ENCODE results near the gene CSRNP3.

CSRNP3 gene

GRCh38 chr2:165469417-165469816, at the start of gene CSRNP3:
TSS of gene CSRNP3 (plus strand) at chr2:165469698. CDS start at chr2:165595066, 125,368 bp downstream.
- no peak for DNase-seq (ENCODE audit: extremely low read depth in 1 of 2, low read depth in 1 of 2)

- DNase-seq (ENCODE audit: extremely low read depth in 1 of 2, low read depth in 1 of 2), result no peak
Observed at GRCh38 chr2:165420231-165420630, 49.3 kb upstream of the CSRNP3 start.

GRCh38 chr2:165423081-165423480, 46.4 kb upstream of the CSRNP3 start:
- DNase-seq (ENCODE audit: extremely low read depth in 1 of 2, low read depth in 1 of 2), result no peak

GRCh38 chr2:165425556-165425955, 43.9 kb upstream of the CSRNP3 start:
- no peak for DNase-seq (ENCODE audit: extremely low read depth in 1 of 2, low read depth in 1 of 2)

- no peak for DNase-seq (ENCODE audit: extremely low read depth in 1 of 2, low read depth in 1 of 2)
Observed at GRCh38 chr2:165427686-165428085, 41.8 kb upstream of the CSRNP3 start.

GRCh38 chr2:165428926-165429325, 40.6 kb upstream of the CSRNP3 start:
- DNase-seq (ENCODE audit: extremely low read depth in 1 of 2, low read depth in 1 of 2), result no peak

- DNase-seq (ENCODE audit: extremely low read depth in 1 of 2, low read depth in 1 of 2), result no peak
Observed at GRCh38 chr2:165431014-165431413, 38.5 kb upstream of the CSRNP3 start.

- no peak for DNase-seq (ENCODE audit: extremely low read depth in 1 of 2, low read depth in 1 of 2)
Observed at GRCh38 chr2:165432234-165432966, 37.1 kb upstream of the CSRNP3 start.

GRCh38 chr2:165434865-165435496, 34.5 kb upstream of the CSRNP3 start:
- no peak for DNase-seq (ENCODE audit: extremely low read depth in 1 of 2, low read depth in 1 of 2)

GRCh38 chr2:165435611-165436010, 33.9 kb upstream of the CSRNP3 start:
- no peak for DNase-seq (ENCODE audit: extremely low read depth in 1 of 2, low read depth in 1 of 2)

- DNase-seq (ENCODE audit: extremely low read depth in 1 of 2, low read depth in 1 of 2), result no peak
Observed at GRCh38 chr2:165436559-165436958, 32.9 kb upstream of the CSRNP3 start.

GRCh38 chr2:165440367-165440766, 29.1 kb upstream of the CSRNP3 start:
- DNase-seq (ENCODE audit: extremely low read depth in 1 of 2, low read depth in 1 of 2), result no peak

GRCh38 chr2:165443511-165443910, 26.0 kb upstream of the CSRNP3 start:
- DNase-seq (ENCODE audit: extremely low read depth in 1 of 2, low read depth in 1 of 2), result no peak

GRCh38 chr2:165448406-165448805, 21.1 kb upstream of the CSRNP3 start:
- no peak for DNase-seq (ENCODE audit: extremely low read depth in 1 of 2, low read depth in 1 of 2)

GRCh38 chr2:165450156-165450555, 19.3 kb upstream of the CSRNP3 start:
- DNase-seq (ENCODE audit: extremely low read depth in 1 of 2, low read depth in 1 of 2), result no peak

GRCh38 chr2:165452327-165452726, 17.2 kb upstream of the CSRNP3 start:
- no peak for DNase-seq (ENCODE audit: extremely low read depth in 1 of 2, low read depth in 1 of 2)

- DNase-seq (ENCODE audit: extremely low read depth in 1 of 2, low read depth in 1 of 2), result no peak
Observed at GRCh38 chr2:165453561-165454094, 15.9 kb upstream of the CSRNP3 start.

- no peak for DNase-seq (ENCODE audit: extremely low read depth in 1 of 2, low read depth in 1 of 2)
Observed at GRCh38 chr2:165454905-165455304, 14.6 kb upstream of the CSRNP3 start.

- DNase-seq (ENCODE audit: extremely low read depth in 1 of 2, low read depth in 1 of 2), result no peak
Observed at GRCh38 chr2:165456027-165456426, 13.5 kb upstream of the CSRNP3 start.

- no peak for DNase-seq (ENCODE audit: extremely low read depth in 1 of 2, low read depth in 1 of 2)
Observed at GRCh38 chr2:165462443-165462842, 7.1 kb upstream of the CSRNP3 start.

- DNase-seq (ENCODE audit: extremely low read depth in 1 of 2, low read depth in 1 of 2), result no peak
Observed at GRCh38 chr2:165466386-165466785, 3.1 kb upstream of the CSRNP3 start.

- no peak for DNase-seq (ENCODE audit: extremely low read depth in 1 of 2, low read depth in 1 of 2)
Observed at GRCh38 chr2:165467921-165468320, 1.6 kb upstream of the CSRNP3 start.

All from stimulated activated CD8-positive, alpha-beta memory T cell treated with anti-CD3 and anti-CD28 coated beads, Interleukin-7, amount 100 ng/mL, for 48 hours (primary cell).